GM12878 (cell line): ENCODE measurements around the gene TSHR. TPM values are rescaled to one million over a fixed set of nuclear protein-coding genes. Genes with fewer than 3 reads are reported as not detected.

Source experiments
- ATAC-seq: fragments of 200-7000 bp; cut with Tn5 transposase; 3 replicates; pipeline ENCODE4 v1.9.1; 2020; ENCODE audit warnings: mild to moderate bottlenecking, moderate library complexity
- BruUV-seq: library from RNA; stranded (reverse); fragments of 400-500 nt; replicated peaks from 2 replicates; lab custom pipeline; 2021; lab: Mats Ljungman, UMichigan
- CTCF ChIA-PET: fragments of 300-600 bp; sonication (Branson Sonifier 250); formaldehyde crosslinking; extraction: SDS; loops from one replicate; lab custom pipeline; 2021; ENCODE audit warnings: inconsistent platforms; lab: Yijun Ruan, JAX
- POLR2A ChIA-PET: fragments of 350-600 bp; formaldehyde crosslinking; extraction: SDS; loops from one replicate; lab custom pipeline; 2021; ENCODE audit warnings: inconsistent platforms; lab: Charles Lee
- RAD21 ChIA-PET: fragments of 300-600 bp; sonication (Branson Sonifier 250); formaldehyde crosslinking; loops from one replicate; lab custom pipeline; 2023; ENCODE audit warnings: antibody characterized with exemption; ENCODE audit not compliant: unreplicated experiment; lab: Charles Lee
- SMC1A ChIA-PET: fragments of 300-600 bp; sonication (Branson Sonifier 250); formaldehyde crosslinking; loops from one replicate; lab custom pipeline; 2023; ENCODE audit not compliant: unreplicated experiment, uncharacterized antibody; lab: Charles Lee
- DNase-seq: peaks from one replicate; pipeline ENCODE4 v3.0.0-alpha.2; 2011; ENCODE audit warnings: low read depth, low spot score
- FAIRE-seq: peaks from 3 replicates; lab custom pipeline; 2011; peaks lifted over from hg19 to GRCh38; lab: Jason Lieb, UNC
- H2AFZ ChIP-seq: 2 replicates; pipeline ENCODE4 v1.6.0; 2011; ENCODE audit warnings: low read depth, low read length, control low read depth; ENCODE audit not compliant: control insufficient read depth
- H3K27ac ChIP-seq: 2 replicates; pipeline ENCODE4 v1.5.1; 2011; ENCODE audit warnings: control low read depth; ENCODE audit not compliant: control insufficient read depth, insufficient read depth
- H3K27me3 ChIP-seq, 2 experiments: replicated peaks in 1 of 2; 2 replicates each; pipeline versions ENCODE4 v1.6.0 to v1.6.1; 2011; ENCODE audit warnings: low read length in 1 of 2; ENCODE audit not compliant: control insufficient read depth in 2 of 2, insufficient read depth in 2 of 2
- H3K36me3 ChIP-seq, 2 experiments: 2 replicates each; pipeline ENCODE4 v1.5.1; 2011; ENCODE audit warnings: low read length in 1 of 2; ENCODE audit not compliant: control insufficient read depth in 2 of 2, insufficient read depth in 2 of 2
- H3K4me1 ChIP-seq: 2 replicates; pipeline ENCODE4 v1.6.1; 2011; ENCODE audit warnings: mild to moderate bottlenecking, low read length, moderate library complexity, mixed read lengths; ENCODE audit not compliant: control insufficient read depth, insufficient read depth
- H3K4me2 ChIP-seq: 2 replicates; pipeline ENCODE4 v1.6.0; 2011; ENCODE audit warnings: control low read depth; ENCODE audit not compliant: control insufficient read depth, insufficient read depth
- H3K4me3 ChIP-seq: fragments of 200-600 bp; sonication (generic); 2 replicates; pipeline ENCODE4 v1.5.1; 2016
- H3K79me2 ChIP-seq: 2 replicates; pipeline ENCODE4 v1.6.0; 2011; ENCODE audit warnings: low read length; ENCODE audit not compliant: control insufficient read depth, insufficient read depth
- H3K9ac ChIP-seq: 2 replicates; pipeline ENCODE4 v1.8.0; 2011; ENCODE audit warnings: low read length, control low read depth, mixed read lengths; ENCODE audit not compliant: control insufficient read depth, insufficient read depth
- H3K9me3 ChIP-seq: replicated peaks from 3 replicates; pipeline ENCODE4 v1.5.1; 2011; ENCODE audit warnings: mild to moderate bottlenecking, low read length; ENCODE audit not compliant: control insufficient read depth, insufficient read depth
- H4K20me1 ChIP-seq: 2 replicates; pipeline ENCODE4 v1.6.0; 2011; ENCODE audit not compliant: control insufficient read depth, insufficient read depth
- CHD1 ChIP-seq: IDR thresholded peaks from 2 replicates; pipeline ENCODE4 v1.6.1; 2012; ENCODE audit warnings: low read depth, low read length, improper control_type of control experiment
- KLF5 ChIP-seq: fragments of 450-650 bp; IDR thresholded peaks from 2 replicates; pipeline ENCODE4 v1.6.1; 2014; ENCODE audit warnings: mild to moderate bottlenecking; ENCODE audit not compliant: partially characterized antibody
- NBN ChIP-seq: fragments of 450-650 bp; IDR thresholded peaks from 2 replicates; pipeline ENCODE4 v1.6.1; 2016
- RELA ChIP-seq: fragments of 450-650 bp; IDR thresholded peaks from 2 replicates; pipeline ENCODE4 v1.8.0; 2014; ENCODE audit warnings: borderline replicate concordance; ENCODE audit not compliant: partially characterized antibody
- SPI1 ChIP-seq: IDR thresholded peaks from 2 replicates; pipeline ENCODE4 v1.6.1; 2011; ENCODE audit warnings: low read depth, mild to moderate bottlenecking, low read length, moderate library complexity, borderline replicate concordance; ENCODE audit not compliant: insufficient read depth
- TCF12 ChIP-seq: IDR thresholded peaks from 2 replicates; pipeline ENCODE4 v1.6.1; 2011; ENCODE audit warnings: low read depth, mild to moderate bottlenecking, low read length
- WGBS: methylation state at CpG from one replicate; pipeline ENCODE4 v1.1.6; 2016; ENCODE audit warnings: low lambda C conversion rate; ENCODE audit not compliant: insufficient replicate concordance, insufficient coverage; ENCODE audit errors: missing lambda C conversion rate; 5-methylcytosine and 5-hydroxymethylcytosine counted together
- in situ Hi-C: fragments of 300-500 bp; cut with MboI; formaldehyde crosslinking; loops from 9 replicates; pipeline ENCODE4 v1.14.3; 2018; ENCODE audit warnings: mixed read lengths
- intact Hi-C: fragments of 100-400 bp; cut with micrococcal nuclease; formaldehyde crosslinking; loops from one replicate; pipeline ENCODE4 v1.14.2; 2022; ENCODE audit not compliant: unreplicated experiment
- polyA plus RNA-seq, 11 experiments: library from polyadenylated mRNA; depleted of rRNA in 4 of 11; unstranded in 6 of 11; stranded (reverse) in 5 of 11; fragments of >200 nt; fragmentation: Nextera tagmentation in 4 of 11; fragmentation: Illumina TruSeq in 1 of 11; extraction: Ambion mirVana in 4 of 11; extraction: Trizol in 1 of 11; gene quantifications; 1 replicate in 1 of 11; 2 replicates in 10 of 11; pipeline versions ENCODE4 v1.2.1 to v1.2.3, GENCODE V29; 2011 to 2016; ENCODE audit warnings: inconsistent platforms in 2 of 11, missing spikeins in 2 of 11, low read depth in 1 of 11
- total RNA-seq, 4 experiments: library from RNA; depleted of rRNA in 3 of 4; stranded (reverse); fragments of >200 nt in 3 of 4; fragmentation: Illumina TruSeq in 1 of 4; extraction: Trizol in 1 of 4; gene quantifications; 2 replicates each; pipeline versions ENCODE4 v1.2.1 to v1.2.3, GENCODE V29; 2013 to 2021
- TF ChIP-seq, protein P1 (sequence below): fragments of 450-650 bp; IDR thresholded peaks from 2 replicates; pipeline ENCODE4 v1.6.1; 2017; ENCODE audit warnings: borderline replicate concordance
- TF ChIP-seq, protein P2 (sequence below): fragments of 450-650 bp; IDR thresholded peaks from 2 replicates; pipeline ENCODE4 v1.6.1; 2017; ENCODE audit warnings: antibody characterized with exemption, mild to moderate bottlenecking, moderate library complexity
- TF ChIP-seq, protein P3 (sequence below): fragments of 450-650 bp; IDR thresholded peaks from 2 replicates; pipeline ENCODE4 v1.6.1; 2016; ENCODE audit warnings: mild to moderate bottlenecking, moderate library complexity, borderline replicate concordance

TSHR gene
- total and polyA plus RNA-seq, 10 of the 15 experiments (the other 5 are each of a cell fraction or from before 2014, with no cell fraction given), result 0.06 to 0.31 TPM; not detected in 8

DNA sequence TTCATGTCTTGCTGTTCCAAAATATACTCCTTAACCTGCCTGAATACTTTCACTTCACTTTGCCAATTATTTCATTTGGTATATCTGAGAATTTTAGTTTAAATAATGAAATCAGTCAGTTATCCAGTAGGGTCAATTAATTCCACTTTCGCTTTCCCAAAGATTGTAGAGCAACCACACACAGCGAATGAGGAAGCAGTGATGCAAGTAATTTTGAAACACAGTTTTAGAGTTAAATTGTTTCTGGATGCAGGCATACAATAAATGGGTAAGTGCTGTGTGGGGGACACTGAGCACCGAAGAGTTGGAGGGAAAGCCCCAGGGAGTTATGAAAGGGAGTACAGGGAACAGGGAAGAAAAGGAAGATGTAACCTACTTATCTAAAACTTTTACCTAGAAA, 62.8 kb downstream of the TSHR start:
- Histone ChIP-seq H3K27ac (no peak overlapping the region), H4K20me1 (no peaks in the 10 kb centered on the region), H3K4me2 (no peak overlapping the region), H2AFZ (no peak overlapping the region), H3K79me2 (no peaks in the 10 kb centered on the region), H3K9me3 (no peaks in the 10 kb centered on the region)
- ChIA-PET POLR2A (no interaction called here), RAD21 (no interaction called here), CTCF (no interaction called here), SMC1A (no interaction called here)
- in situ Hi-C loops, result no loop called here
- no peak for ATAC-seq
- WGBS, result 66% methylated on average over 3 of the region's 3 CpGs
- no peak for DNase-seq
- intact Hi-C loops, result no loop called here
- no peak for FAIRE-seq
- BruUV-seq, result no TSS peak
- TF ChIP-seq SPI1 (no peak), RELA (no peak)
- TF ChIP-seq, protein P1, sequence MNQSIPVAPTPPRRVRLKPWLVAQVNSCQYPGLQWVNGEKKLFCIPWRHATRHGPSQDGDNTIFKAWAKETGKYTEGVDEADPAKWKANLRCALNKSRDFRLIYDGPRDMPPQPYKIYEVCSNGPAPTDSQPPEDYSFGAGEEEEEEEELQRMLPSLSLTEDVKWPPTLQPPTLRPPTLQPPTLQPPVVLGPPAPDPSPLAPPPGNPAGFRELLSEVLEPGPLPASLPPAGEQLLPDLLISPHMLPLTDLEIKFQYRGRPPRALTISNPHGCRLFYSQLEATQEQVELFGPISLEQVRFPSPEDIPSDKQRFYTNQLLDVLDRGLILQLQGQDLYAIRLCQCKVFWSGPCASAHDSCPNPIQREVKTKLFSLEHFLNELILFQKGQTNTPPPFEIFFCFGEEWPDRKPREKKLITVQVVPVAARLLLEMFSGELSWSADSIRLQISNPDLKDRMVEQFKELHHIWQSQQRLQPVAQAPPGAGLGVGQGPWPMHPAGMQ, result no peak
- TF ChIP-seq, all 136 proteins: peak for 0
- Histone ChIP-seq H3K4me1 (no peaks in the 10 kb centered on the region), H3K36me3 (no peaks in the 10 kb centered on the region), H3K27me3 (no peaks in the 10 kb centered on the region), H3K9ac (no peak overlapping the region), H3K4me3 (no peak overlapping the region)

DNA sequence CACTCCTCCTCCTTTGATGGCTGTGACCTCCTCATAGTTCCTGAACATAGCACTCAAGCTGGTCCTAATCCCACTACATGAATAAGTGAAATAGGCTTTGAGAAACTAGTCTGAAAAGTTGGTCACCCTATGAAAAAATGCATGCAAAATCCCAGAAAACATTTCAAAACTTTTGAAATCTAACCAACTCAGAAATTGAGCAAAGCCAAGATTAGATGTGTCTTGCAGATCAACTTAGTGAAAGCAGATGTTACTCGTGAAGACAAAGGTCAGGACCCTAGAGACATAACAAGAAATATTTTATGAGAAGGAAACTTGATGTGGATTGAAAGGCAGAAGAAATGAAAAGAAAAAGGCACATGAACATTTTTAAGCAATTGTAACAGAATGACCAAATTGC, 63.3 kb downstream of the TSHR start:
- Histone ChIP-seq H3K9me3 (no peaks in the 10 kb centered on the region), H3K79me2 (no peaks in the 10 kb centered on the region), H3K4me2 (no peak overlapping the region), H4K20me1 (no peaks in the 10 kb centered on the region), H3K27me3 (no peaks in the 10 kb centered on the region), H3K4me1 (no peaks in the 10 kb centered on the region), H3K4me3 (no peak overlapping the region), H3K27ac (no peak overlapping the region), H3K9ac (no peak overlapping the region), H3K36me3 (no peaks in the 10 kb centered on the region), H2AFZ (no peak overlapping the region)
- 0% methylated on average over 1 of the region's 1 CpG for WGBS
- FAIRE-seq, result no peak
- DNase-seq, result no peak
- no TSS peak for BruUV-seq
- ChIA-PET RAD21 (no interaction called here), POLR2A (no interaction called here), SMC1A (no interaction called here), CTCF (no interaction called here)
- intact Hi-C loops, result no loop called here
- in situ Hi-C loops, result no loop called here
- ATAC-seq, result no peak
- TF ChIP-seq KLF5, result no peak
- TF ChIP-seq, protein P2, sequence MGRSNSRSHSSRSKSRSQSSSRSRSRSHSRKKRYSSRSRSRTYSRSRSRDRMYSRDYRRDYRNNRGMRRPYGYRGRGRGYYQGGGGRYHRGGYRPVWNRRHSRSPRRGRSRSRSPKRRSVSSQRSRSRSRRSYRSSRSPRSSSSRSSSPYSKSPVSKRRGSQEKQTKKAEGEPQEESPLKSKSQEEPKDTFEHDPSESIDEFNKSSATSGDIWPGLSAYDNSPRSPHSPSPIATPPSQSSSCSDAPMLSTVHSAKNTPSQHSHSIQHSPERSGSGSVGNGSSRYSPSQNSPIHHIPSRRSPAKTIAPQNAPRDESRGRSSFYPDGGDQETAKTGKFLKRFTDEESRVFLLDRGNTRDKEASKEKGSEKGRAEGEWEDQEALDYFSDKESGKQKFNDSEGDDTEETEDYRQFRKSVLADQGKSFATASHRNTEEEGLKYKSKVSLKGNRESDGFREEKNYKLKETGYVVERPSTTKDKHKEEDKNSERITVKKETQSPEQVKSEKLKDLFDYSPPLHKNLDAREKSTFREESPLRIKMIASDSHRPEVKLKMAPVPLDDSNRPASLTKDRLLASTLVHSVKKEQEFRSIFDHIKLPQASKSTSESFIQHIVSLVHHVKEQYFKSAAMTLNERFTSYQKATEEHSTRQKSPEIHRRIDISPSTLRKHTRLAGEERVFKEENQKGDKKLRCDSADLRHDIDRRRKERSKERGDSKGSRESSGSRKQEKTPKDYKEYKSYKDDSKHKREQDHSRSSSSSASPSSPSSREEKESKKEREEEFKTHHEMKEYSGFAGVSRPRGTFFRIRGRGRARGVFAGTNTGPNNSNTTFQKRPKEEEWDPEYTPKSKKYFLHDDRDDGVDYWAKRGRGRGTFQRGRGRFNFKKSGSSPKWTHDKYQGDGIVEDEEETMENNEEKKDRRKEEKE, result no peak
- TF ChIP-seq, protein P3, sequence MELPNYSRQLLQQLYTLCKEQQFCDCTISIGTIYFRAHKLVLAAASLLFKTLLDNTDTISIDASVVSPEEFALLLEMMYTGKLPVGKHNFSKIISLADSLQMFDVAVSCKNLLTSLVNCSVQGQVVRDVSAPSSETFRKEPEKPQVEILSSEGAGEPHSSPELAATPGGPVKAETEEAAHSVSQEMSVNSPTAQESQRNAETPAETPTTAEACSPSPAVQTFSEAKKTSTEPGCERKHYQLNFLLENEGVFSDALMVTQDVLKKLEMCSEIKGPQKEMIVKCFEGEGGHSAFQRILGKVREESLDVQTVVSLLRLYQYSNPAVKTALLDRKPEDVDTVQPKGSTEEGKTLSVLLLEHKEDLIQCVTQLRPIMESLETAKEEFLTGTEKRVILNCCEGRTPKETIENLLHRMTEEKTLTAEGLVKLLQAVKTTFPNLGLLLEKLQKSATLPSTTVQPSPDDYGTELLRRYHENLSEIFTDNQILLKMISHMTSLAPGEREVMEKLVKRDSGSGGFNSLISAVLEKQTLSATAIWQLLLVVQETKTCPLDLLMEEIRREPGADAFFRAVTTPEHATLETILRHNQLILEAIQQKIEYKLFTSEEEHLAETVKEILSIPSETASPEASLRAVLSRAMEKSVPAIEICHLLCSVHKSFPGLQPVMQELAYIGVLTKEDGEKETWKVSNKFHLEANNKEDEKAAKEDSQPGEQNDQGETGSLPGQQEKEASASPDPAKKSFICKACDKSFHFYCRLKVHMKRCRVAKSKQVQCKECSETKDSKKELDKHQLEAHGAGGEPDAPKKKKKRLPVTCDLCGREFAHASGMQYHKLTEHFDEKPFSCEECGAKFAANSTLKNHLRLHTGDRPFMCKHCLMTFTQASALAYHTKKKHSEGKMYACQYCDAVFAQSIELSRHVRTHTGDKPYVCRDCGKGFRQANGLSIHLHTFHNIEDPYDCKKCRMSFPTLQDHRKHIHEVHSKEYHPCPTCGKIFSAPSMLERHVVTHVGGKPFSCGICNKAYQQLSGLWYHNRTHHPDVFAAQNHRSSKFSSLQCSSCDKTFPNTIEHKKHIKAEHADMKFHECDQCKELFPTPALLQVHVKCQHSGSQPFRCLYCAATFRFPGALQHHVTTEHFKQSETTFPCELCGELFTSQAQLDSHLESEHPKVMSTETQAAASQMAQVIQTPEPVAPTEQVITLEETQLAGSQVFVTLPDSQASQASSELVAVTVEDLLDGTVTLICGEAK, result no peak
- no peak for TF ChIP-seq CHD1
- TF ChIP-seq TCF12, result no peak
- no peak for TF ChIP-seq NBN
